HG02870 (cell line): ENCODE data around the gene GLT8D2.

ENCODE experiments used
- ATAC-seq: cut with Tn5 transposase; IDR thresholded peaks from one replicate; pipeline ENCODE4 v1.9.1; 2021; ENCODE audit warnings: mild to moderate bottlenecking, moderate library complexity; ENCODE audit not compliant: unreplicated experiment

GLT8D2 gene, protein sequence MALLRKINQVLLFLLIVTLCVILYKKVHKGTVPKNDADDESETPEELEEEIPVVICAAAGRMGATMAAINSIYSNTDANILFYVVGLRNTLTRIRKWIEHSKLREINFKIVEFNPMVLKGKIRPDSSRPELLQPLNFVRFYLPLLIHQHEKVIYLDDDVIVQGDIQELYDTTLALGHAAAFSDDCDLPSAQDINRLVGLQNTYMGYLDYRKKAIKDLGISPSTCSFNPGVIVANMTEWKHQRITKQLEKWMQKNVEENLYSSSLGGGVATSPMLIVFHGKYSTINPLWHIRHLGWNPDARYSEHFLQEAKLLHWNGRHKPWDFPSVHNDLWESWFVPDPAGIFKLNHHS

DNA sequence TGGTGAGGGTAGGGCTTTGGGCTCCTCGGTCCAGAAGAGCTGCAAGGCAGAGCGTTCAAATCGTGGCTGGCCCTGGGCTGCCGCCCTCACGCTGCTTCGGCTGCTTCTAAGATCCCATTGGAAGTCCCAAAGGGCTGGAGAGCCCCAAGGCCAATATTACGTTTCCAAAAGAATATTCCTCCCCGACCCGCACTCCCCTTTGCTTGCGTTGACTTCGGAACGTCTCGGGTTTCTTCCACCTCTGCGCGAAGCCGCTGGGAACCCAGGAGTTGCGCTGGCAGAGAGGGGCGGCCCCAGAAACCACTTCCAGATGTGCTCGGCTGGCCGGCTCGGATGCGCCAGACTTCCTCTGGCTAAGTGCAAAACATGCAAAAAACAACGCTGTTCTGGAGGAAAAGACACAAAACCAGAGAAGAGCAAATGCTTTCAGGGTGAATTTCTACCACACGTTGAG, at the start of gene GLT8D2:
TSS of gene GLT8D2 (minus strand) at position 285 of the 454 bp plus-strand sequence. CDS start 30,539 bp downstream, outside the sequence.
- no peak for ATAC-seq

DNA sequence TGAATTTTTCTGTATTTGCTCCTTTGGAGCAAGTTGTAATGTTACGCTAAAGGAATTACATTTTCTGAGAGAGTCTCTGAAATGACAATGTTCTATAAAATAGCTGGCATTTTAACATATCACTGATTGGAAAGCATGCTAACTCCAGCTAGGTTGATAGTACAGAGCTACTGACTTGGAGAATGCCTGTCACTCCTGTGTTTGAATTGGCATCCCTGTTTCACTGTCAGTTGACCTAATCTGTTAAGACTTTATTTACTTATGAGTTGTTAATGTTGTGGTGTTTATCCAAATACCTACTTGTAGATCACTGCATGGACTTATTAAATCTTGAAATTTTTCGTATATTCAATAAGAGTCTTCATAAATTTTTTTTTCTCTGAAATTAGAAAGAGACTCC, 48.0 kb upstream of the GLT8D2 start:
- ATAC-seq, result no peak

DNA sequence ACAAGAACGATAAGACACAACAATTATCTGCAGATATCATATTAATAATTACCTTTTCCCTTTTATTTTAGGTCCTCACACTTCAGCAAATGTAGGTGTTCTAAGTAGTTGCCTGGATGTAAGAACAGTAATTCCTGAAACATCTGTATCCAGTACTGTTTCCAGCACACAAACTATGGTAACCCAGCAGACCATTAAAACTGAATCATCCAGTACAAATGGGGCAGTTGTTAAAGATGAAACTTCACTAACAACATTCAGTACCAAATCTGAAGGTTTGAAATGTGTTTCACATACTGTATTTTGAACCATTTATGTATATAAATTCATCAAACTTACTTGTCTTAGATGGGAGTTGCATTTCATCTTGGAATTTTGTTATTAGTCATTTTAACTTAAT, 45.3 kb upstream of the GLT8D2 start:
- ATAC-seq, result no peak

DNA sequence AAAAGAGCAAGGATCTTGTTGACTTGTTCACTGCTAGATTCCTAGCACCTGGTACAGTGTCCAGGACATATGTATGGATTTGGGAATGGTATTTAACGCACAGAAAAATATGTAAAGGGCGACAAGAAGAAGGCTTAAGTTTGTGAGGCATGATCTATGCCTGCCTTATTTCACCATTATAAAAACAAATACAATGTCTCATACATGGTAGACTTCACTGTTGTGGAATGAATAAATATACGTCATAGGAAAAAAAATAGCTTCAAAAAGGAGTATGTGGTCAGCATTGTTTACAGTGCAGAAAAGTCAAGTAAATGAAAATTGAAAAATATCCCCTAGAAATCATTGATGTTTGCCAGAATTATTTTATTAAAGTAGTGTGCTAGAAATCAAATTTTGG, 44.3 kb upstream of the GLT8D2 start:
- no peak for ATAC-seq

DNA sequence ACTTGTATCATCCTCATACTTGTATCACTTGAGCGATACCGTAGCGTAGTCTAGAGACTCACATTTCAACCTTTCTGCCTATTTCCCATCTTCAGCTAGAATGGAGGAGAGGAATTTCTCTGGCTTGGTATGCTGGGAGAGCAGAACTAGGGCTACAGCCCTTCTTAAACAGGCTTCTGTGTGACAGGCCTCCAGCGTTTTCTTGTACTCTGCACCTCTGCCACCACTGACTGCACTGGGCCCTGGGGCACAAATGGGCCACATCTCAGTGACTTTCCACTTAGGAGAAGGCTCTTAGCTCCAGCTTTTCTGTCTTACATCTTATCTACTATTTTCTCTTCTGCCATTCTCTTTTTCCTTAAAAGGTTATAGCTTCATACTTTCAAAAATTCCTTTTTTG, 41.1 kb upstream of the GLT8D2 start:
- ATAC-seq, result no peak

DNA sequence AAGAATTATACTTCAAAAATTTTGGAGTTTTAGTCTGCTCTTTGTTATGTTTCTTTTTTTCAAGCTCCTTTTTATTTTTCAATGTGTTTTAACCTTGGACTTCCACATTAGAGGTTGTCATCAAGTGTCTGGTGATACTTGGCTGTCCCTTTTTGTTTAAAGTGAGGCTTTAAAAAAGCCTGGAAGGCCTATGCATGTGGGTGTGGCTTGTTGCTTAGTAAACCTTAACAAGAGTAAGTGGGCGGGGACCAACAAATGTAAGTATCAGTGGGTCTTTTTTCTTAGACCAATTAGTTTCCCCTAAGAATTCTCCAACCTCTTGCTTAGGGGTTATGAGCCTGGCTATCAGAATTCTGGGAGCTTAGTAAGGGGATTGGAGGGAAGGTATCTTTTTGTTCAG, 40.7 kb upstream of the GLT8D2 start:
- ATAC-seq, result no peak

DNA sequence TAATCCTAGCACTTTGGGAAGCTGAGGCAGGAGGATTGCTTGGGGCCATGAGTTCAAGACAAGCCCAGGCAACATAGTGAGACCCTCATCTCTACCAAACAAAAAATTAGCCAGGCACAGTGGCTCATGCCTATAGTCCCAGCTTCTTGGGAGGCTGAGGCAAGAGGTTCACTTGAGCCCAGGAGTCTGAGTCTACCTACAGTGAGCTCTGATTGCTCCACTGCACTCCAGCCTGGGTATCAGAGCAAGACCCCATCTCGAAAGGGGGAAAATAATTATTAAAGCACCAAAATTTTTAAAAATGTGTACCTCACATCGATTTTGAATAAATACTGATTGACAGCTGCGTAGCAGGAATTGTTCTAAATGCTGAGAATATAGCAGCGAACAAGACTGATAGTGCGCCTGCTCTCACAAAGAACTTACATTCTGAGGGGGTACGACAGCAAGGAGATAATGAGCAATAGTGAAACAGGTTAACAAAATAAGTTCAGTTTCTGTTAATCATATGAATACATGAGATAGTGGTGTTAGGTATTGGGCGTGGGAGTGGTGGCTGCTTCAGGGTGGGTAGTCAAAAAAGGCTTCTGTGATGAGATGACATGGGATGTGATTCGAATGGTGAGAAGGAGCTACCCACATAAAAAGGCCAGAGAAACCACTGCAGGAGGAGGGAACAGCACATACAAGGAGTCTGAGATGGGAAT, 33.9 kb upstream of the GLT8D2 start:
- ATAC-seq, result peak; percentile 95

GRCh38 chr12:104080764-104081163, 30.8 kb upstream of the GLT8D2 start:
- no peak for ATAC-seq

DNA sequence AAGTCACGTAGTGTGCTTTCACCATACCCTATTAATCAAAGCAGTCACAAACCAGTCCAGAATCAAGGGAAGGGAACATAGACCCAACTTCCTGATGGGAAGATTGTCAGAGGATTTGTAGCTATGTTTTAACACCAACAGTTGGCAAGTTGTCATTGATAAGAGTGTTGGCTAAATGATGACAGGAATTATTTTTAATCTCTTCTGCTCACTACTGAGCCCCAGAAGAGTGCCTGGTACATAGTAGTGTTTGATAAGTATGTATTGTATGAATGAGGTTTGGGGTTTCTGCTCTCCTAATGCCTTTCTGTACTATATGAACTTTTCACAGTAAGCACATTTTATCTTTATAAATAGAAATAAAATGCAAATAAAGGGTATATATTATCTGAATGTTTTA, 29.0 kb upstream of the GLT8D2 start:
- ATAC-seq, result no peak

DNA sequence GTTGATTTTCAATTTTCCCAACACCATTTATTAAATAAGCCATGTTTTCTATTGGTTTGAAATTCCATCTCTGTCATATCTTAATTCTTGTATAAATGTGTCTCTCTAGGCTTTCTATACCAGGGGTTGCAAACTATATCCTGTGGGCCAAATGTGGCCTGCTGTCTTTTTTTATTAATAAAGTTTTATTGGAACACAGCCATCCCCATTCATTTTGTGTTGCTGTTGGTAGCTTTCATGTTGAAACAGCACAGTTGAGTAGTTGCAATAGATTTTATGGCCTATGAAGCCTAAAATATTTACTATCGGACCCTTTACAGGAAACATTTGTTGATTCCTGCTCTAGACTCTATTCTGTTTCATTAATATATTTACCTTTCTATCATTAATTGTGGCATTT, 23.7 kb upstream of the GLT8D2 start:
- ATAC-seq, result no peak

- no peak for ATAC-seq
Measured at GRCh38 chr12:104072099-104072498, 22.1 kb upstream of the GLT8D2 start.

- peak; percentile 21 for ATAC-seq
Measured at GRCh38 chr12:104064842-104065427, 14.9 kb upstream of the GLT8D2 start.

DNA sequence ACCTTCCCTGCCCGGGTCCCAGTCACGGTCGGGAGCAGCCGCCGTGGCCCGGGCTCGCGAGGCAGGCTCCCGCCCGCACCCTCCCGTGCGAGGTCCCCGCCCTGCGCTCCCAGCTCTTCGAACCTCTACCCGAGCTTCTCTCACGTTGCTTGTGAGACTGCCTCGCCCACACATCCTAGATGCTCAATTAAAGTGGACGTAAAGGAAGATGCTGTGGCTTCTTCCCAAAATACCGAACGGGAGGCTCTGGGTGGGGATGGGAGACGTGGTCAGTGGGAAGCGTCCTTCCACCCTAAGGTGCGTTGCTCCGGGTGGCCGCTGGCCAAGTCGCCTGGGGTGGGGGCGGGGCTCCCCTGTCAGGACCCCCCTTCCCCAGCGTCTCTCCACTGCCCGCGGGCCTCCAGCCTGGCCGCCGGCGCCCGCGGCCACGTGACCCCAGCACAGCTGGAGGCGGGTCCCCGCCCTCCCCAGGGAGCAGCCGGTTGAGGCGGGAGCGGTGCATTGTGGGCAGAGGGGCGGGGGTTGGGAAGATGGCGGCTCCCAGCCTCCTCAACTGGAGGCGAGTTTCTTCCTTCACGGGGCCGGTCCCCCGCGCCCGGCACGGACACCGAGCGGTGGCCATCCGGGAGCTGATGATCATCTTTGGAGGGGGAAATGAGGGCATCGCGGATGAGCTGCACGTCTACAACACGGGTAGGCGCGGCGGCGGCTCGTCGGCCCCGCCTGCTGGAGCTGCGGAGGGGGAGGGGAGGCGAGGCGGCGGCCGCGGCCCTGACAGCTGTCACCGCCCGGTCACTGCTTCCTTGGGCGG, 14.2 kb upstream of the GLT8D2 start, which contains the start of gene HCFC2:
TSS of gene HCFC2 (plus strand) at position 501 of the 811 bp plus-strand sequence. CDS start at position 531, 30 bp downstream.
- peak; percentile 91 for ATAC-seq

- ATAC-seq, result peak; percentile 20
Measured at GRCh38 chr12:104063712-104064030, 13.7 kb upstream of the GLT8D2 start.

- ATAC-seq, result no peak
Measured at GRCh38 chr12:104060791-104061190, 10.8 kb upstream of the GLT8D2 start.

GRCh38 chr12:104059963-104060362, 10.0 kb upstream of the GLT8D2 start:
- ATAC-seq, result no peak

DNA sequence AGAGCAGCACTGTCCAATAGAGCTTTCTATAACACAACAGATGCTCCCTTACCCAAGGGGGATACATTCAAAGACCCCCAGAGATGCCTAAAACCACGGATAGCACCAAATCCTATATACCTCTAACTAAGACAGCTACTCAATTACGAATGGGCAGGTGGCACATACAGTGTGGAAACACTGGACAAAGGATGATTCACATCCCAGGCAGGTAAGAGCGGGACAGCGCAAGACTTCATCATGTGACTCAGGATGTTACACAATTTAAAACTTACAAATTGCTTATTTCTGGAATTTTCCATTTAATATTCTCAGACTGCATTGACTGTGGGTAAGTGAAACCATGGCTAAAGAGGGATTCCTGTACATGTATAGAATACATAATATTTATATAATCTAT, 8.8 kb upstream of the GLT8D2 start:
- no peak for ATAC-seq

DNA sequence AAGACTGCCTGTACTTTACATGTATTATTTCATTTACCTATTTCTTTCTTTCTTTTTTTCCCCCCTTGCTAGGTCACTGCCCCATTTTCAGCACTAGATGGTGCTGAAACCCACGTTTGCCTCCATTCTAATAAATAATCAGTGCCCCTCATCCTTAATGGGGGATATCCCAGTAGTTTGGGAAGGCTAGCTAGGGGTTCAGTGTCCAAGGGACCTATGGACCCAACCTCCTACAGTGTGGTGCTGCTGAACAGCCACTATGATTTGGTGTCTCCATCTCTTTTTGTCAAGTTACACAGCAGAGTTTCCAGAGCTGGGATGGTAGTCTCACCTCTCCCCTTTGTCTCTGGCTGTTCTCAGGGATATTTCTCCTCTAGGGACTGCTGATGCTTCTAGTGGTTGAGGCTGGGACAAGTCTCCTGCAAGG, 7.8 kb upstream of the GLT8D2 start:
- ATAC-seq, result no peak

DNA sequence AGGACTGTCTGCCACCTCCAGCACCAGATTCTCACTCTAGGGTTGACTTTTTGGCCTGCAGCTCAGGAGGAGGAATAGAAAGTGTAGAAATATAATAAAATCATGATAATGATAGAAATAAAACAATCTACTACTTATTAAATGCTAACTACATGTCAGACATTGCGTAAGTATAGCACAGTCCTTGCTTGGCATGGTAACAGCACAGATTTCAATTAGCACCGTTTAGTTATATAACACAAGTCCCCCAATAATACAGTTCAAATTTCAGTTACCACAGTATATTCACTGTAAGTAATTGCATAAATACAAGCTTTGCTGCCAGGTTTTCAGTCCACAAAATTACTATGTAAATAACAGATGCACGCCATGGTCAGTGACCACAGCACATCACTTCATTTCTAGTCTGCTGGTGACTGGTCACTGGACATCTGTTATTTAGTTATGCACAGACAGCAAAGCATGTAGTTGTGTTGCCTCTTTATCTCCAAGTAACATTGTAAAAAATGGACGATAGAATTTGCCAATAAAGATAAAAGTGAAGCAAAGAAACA, 6.5 kb upstream of the GLT8D2 start:
- no peak for ATAC-seq

- no peak for ATAC-seq
Measured at GRCh38 chr12:104055686-104056388, 5.8 kb upstream of the GLT8D2 start.
